GM18517 (cell line): Measurements from ENCODE around the gene CCDC8.
"Not testable (repeated sequence)": the region's sequence is repeated elsewhere in the genome, so short reads cannot be mapped to it uniquely, and the experiment has no call there.

Experiments
- ATAC-seq: cut with Tn5 transposase; IDR thresholded peaks from one replicate; pipeline ENCODE4 v1.9.1; 2021; ENCODE audit warnings: mild to moderate bottlenecking, moderate library complexity; ENCODE audit not compliant: unreplicated experiment

The CCDC8 gene

GRCh38 chr19:46404753-46405468, 8.5 kb downstream of the CCDC8 start:
- ATAC-seq, result no peak

GRCh38 chr19:46404055-46404752, 9.2 kb downstream of the CCDC8 start:
- ATAC-seq, result no peak

- no peak for ATAC-seq
These were observed 10.6 kb downstream of the CCDC8 start for GRCh38 chr19:46402725-46403124.

GRCh38 chr19:46397801-46398479, 15.4 kb downstream of the CCDC8 start:
- ATAC-seq, result not testable (repeated sequence)

GRCh38 chr19:46394402-46394797, 19.0 kb downstream of the CCDC8 start:
- no peak for ATAC-seq

- ATAC-seq, result no peak
These were observed 19.6 kb downstream of the CCDC8 start for GRCh38 chr19:46393456-46394401.

GRCh38 chr19:46392837-46393236, 20.5 kb downstream of the CCDC8 start:
- no peak for ATAC-seq

GRCh38 chr19:46392252-46392801, 21.0 kb downstream of the CCDC8 start:
- ATAC-seq, result no peak

- no peak for ATAC-seq
These were observed 21.8 kb downstream of the CCDC8 start for GRCh38 chr19:46391296-46392251.

GRCh38 chr19:46390866-46391265, 22.5 kb downstream of the CCDC8 start:
- no peak for ATAC-seq

- ATAC-seq, result no peak
These were observed 23.1 kb downstream of the CCDC8 start for GRCh38 chr19:46390121-46390858.

- ATAC-seq, result no peak
These were observed 24.9 kb downstream of the CCDC8 start for GRCh38 chr19:46388311-46389095.

- no peak for ATAC-seq
These were observed 25.6 kb downstream of the CCDC8 start for GRCh38 chr19:46387713-46388130.

GRCh38 chr19:46386996-46387712, 26.2 kb downstream of the CCDC8 start:
- no peak for ATAC-seq

- ATAC-seq, result no peak
These were observed 27.2 kb downstream of the CCDC8 start for GRCh38 chr19:46386151-46386550.

- ATAC-seq, result no peak
These were observed 27.7 kb downstream of the CCDC8 start for GRCh38 chr19:46385636-46386035.

- ATAC-seq, result no peak
These were observed 29.0 kb downstream of the CCDC8 start for GRCh38 chr19:46384396-46384795.
